ENCODE data around the gene MTPN.

DNA sequence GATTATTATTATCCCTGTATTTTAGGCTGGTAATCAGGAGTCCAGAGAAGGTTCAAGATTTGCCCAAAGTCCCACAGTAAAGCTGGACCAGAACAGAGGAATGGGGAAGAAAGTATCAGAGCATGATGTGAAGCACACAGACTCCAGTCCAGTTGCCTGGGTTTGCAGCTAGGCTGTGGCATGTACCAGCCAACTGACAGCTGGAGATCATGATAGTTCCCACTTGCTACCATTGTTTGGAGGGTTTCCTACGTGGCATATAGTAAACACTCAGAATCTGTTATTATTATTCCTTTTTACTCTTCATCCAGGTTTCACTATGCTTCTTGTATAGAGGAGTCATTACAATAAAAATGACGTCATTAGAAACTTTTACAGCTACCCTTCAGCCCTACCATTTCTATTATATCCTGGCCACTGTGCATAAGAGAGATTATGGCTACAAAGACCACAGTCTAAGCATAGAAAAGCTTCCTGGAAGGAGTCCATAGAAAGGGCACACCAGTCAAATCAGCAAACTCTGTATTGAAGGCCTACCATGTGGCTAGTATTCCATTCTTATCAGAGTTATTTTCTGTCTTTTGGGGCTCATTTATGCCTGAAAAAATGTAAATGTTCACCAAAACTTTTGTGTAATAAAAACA lies 66.6 kb downstream of the MTPN start:
- TF ChIP-seq, protein P1, sequence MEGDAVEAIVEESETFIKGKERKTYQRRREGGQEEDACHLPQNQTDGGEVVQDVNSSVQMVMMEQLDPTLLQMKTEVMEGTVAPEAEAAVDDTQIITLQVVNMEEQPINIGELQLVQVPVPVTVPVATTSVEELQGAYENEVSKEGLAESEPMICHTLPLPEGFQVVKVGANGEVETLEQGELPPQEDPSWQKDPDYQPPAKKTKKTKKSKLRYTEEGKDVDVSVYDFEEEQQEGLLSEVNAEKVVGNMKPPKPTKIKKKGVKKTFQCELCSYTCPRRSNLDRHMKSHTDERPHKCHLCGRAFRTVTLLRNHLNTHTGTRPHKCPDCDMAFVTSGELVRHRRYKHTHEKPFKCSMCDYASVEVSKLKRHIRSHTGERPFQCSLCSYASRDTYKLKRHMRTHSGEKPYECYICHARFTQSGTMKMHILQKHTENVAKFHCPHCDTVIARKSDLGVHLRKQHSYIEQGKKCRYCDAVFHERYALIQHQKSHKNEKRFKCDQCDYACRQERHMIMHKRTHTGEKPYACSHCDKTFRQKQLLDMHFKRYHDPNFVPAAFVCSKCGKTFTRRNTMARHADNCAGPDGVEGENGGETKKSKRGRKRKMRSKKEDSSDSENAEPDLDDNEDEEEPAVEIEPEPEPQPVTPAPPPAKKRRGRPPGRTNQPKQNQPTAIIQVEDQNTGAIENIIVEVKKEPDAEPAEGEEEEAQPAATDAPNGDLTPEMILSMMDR (IDR thresholded peaks at IDR 0.05) = no peak
- TF ChIP-seq POLR2AphosphoS5 (IDR thresholded peaks at IDR 0.05) (no peak), EP300 (IDR thresholded peaks at IDR 0.05) (no peak)
